Suprapubic skin (tissue), 3 donors: ENCODE data around the gene HIVEP2.

Experiments
- POLR2A ChIP-seq, 2 donors: fragments of 450-650 bp; IDR thresholded peaks; one replicate each; pipeline ENCODE4 v1.6.1; 2017; ENCODE audit warnings: antibody characterized with exemption in 2 of 2, mild to moderate bottlenecking in 2 of 2, moderate library complexity in 2 of 2
- TF ChIP-seq, protein P1 (sequence below), 2 donors: fragments of 200-600 bp in 1 of 2; fragments of 450-650 bp in 1 of 2; sonication (generic) in 1 of 2; IDR thresholded peaks; one replicate each; pipeline ENCODE4 v1.5.1; 2016 to 2019; ENCODE audit warnings: antibody characterized with exemption in 2 of 2, mild to moderate bottlenecking in 1 of 2, moderate library complexity in 1 of 2

DNA sequence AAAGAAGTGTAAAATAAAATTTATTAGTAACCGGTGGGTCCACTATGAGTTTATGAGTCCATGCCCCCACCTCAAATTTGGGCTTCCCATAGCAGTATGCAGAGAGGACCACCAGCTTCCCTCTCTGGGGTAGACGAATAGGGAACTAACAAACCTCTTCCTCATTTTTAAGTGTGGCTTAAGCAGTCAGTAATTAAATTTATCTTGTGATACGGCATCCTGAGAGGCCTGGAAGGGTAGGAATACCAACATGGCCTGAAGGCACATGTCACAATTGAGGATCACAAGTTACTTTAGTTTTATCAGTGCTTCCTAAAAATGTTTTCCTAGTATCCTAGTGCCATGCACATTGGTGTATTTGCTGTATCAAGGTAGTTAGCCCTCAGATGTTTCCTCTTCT lies 239.9 kb downstream of the HIVEP2 start:
- no peak for TF ChIP-seq POLR2A (IDR thresholded peaks at IDR 0.05)
- TF ChIP-seq, protein P1, sequence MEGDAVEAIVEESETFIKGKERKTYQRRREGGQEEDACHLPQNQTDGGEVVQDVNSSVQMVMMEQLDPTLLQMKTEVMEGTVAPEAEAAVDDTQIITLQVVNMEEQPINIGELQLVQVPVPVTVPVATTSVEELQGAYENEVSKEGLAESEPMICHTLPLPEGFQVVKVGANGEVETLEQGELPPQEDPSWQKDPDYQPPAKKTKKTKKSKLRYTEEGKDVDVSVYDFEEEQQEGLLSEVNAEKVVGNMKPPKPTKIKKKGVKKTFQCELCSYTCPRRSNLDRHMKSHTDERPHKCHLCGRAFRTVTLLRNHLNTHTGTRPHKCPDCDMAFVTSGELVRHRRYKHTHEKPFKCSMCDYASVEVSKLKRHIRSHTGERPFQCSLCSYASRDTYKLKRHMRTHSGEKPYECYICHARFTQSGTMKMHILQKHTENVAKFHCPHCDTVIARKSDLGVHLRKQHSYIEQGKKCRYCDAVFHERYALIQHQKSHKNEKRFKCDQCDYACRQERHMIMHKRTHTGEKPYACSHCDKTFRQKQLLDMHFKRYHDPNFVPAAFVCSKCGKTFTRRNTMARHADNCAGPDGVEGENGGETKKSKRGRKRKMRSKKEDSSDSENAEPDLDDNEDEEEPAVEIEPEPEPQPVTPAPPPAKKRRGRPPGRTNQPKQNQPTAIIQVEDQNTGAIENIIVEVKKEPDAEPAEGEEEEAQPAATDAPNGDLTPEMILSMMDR (IDR thresholded peaks at IDR 0.05), result no peak
